Left lung (tissue), 10 donors: ENCODE measurements around the gene SLC22A14. TPM values are rescaled to one million over a fixed set of nuclear protein-coding genes. Genes with fewer than 3 reads are reported as not detected.

Experiments used
- ATAC-seq: fragments of 200-7000 bp; cut with Tn5 transposase; one replicate; pipeline ENCODE4 v1.9.1; 2020; ENCODE audit warnings: moderate library complexity
- DNase-seq, 4 donors: peaks; one replicate each; pipeline ENCODE4 v3.0.0-alpha.2; 2013 to 2020
- H3K27ac ChIP-seq, 2 donors: fragments of 200-600 bp; sonication (generic) in 1 of 2; one replicate each; pipeline versions ENCODE4 v1.5.0 to v1.8.0; 2020 to 2021
- H3K27me3 ChIP-seq, 2 donors: fragments of 200-600 bp; sonication (generic) in 1 of 2; one replicate each; pipeline versions ENCODE4 v1.5.0 to v1.8.0; 2020 to 2021
- H3K36me3 ChIP-seq, 2 donors: fragments of 200-600 bp; sonication (generic) in 1 of 2; one replicate each; pipeline versions ENCODE4 v1.5.0 to v1.8.0; 2020 to 2021
- H3K4me1 ChIP-seq, 2 donors: fragments of 200-600 bp; one replicate each; pipeline ENCODE4 v1.8.0; 2021
- H3K4me3 ChIP-seq, 2 donors: fragments of 200-600 bp; sonication (generic) in 1 of 2; one replicate each; pipeline versions ENCODE4 v1.5.0 to v1.8.0; 2020 to 2021; ENCODE audit warnings: mild to moderate bottlenecking in 1 of 2
- H3K9me3 ChIP-seq, 2 donors: fragments of 200-600 bp; sonication (generic) in 1 of 2; one replicate each; pipeline versions ENCODE4 v1.5.0 to v1.8.0; 2020 to 2021
- CTCF ChIP-seq, 2 donors: fragments of 200-600 bp; sonication (generic) in 1 of 2; IDR thresholded peaks; one replicate each; pipeline versions ENCODE4 v1.5.0 to v1.8.0; 2021; ENCODE audit warnings: antibody characterized with exemption in 2 of 2
- intact Hi-C, 2 donors: fragments of 100-400 bp; cut with DNase I; formaldehyde crosslinking; loops; one replicate each; pipeline versions ENCODE4 v1.11.2 to v1.14.2; 2022
- polyA plus RNA-seq, 6 donors: library from polyadenylated mRNA; unstranded; fragments of 120-200 nt; gene quantifications; one replicate each; pipeline ENCODE4 v1.2.1, GENCODE V29; 2013; ENCODE audit not compliant: insufficient read length in 6 of 6
- total RNA-seq, 2 donors: library from RNA; stranded (reverse); fragmentation: NEBNext Ultra II Directional; extraction: Animal tissue kit (Norgen Biotek cat#: 25700); gene quantifications; one replicate each; pipeline ENCODE4 v1.2.1, GENCODE V29; 2021
- donor health status: DM: no; HTN: yes; CAD: no.
- donor health status: DM: no; HTN: no; CAD: no.

Gene SLC22A14
- total and polyA plus RNA-seq, 8 donors: 0.11 to 0.24 (median 0.15) TPM; not detected in 2

- no peaks in the 10 kb centered on the region for H3K4me1 ChIP-seq
- H3K36me3 ChIP-seq: peaks cover 0 to 22% of the 10 kb centered on the region in 2 donors
- H3K9me3 ChIP-seq: no peaks in the 10 kb centered on the region
- no peak overlapping the region for H3K4me3 ChIP-seq
- no peak overlapping the region for H3K27ac ChIP-seq
- H3K27me3 ChIP-seq: no peaks in the 10 kb centered on the region
- peak in 1 of 4 donors; percentile 45 for DNase-seq
- intact Hi-C loops: no loop called here
- no peak for ATAC-seq
- no peak for TF ChIP-seq CTCF (IDR thresholded peaks at IDR 0.05)
Observed at GRCh38 chr3:38276081-38276916, 5.8 kb upstream of the SLC22A14 start.

- Histone ChIP-seq H3K36me3 (peaks cover 0 to 22% of the 10 kb centered on the region in 2 donors), H3K9me3 (no peaks in the 10 kb centered on the region), H3K27me3 (no peaks in the 10 kb centered on the region), H3K4me3 (no peak overlapping the region), H3K27ac (no peak overlapping the region), H3K4me1 (no peaks in the 10 kb centered on the region)
- intact Hi-C loops: no loop called here
- ATAC-seq (no peak), DNase-seq (peak in 1 of 4 donors; percentile 60)
- no peak for TF ChIP-seq CTCF (IDR thresholded peaks at IDR 0.05)
Observed at GRCh38 chr3:38276917-38277630, 5.0 kb upstream of the SLC22A14 start.

GRCh38 chr3:38278841-38279240 lies 3.3 kb upstream of the SLC22A14 start:
- no peak for TF ChIP-seq CTCF (IDR thresholded peaks at IDR 0.05)
- no peaks in the 10 kb centered on the region for H3K9me3 ChIP-seq
- DNase-seq (no peak), ATAC-seq (no peak)
- no peaks in the 10 kb centered on the region for H3K4me1 ChIP-seq
- H3K27ac ChIP-seq: no peak overlapping the region
- no peak overlapping the region for H3K4me3 ChIP-seq
- peaks cover 0 to 22% of the 10 kb centered on the region in 2 donors for H3K36me3 ChIP-seq
- intact Hi-C loops: no loop called here
- no peaks in the 10 kb centered on the region for H3K27me3 ChIP-seq

- Histone ChIP-seq H3K4me1 (no peaks in the 10 kb centered on the region), H3K27me3 (no peaks in the 10 kb centered on the region), H3K9me3 (no peaks in the 10 kb centered on the region), H3K27ac (no peak overlapping the region), H3K4me3 (no peak overlapping the region), H3K36me3 (no peaks in the 10 kb centered on the region)
- no peak for ATAC-seq
- peak in 3 of 4 donors; percentile 10 to 49 (median 11) for DNase-seq
- intact Hi-C loops: no loop called here
- TF ChIP-seq CTCF (IDR thresholded peaks at IDR 0.05): no peak
Observed at GRCh38 chr3:38283810-38284755, 2.0 kb downstream of the SLC22A14 start.
